Peyer's patch (tissue), 4 donors: ENCODE measurements around the gene MKNK2.

ENCODE experiments used
- CTCF ChIP-seq, 6 experiments: fragments of 450-650 bp in 4 of 6; fragments of 200-600 bp in 2 of 6; sonication (generic) in 1 of 6; IDR thresholded peaks; one replicate each; pipeline ENCODE4 v1.5.1; 2017 to 2019; ENCODE audit warnings: antibody characterized with exemption in 6 of 6, mild to moderate bottlenecking in 3 of 6, moderate library complexity in 1 of 6
- POLR2A ChIP-seq, 2 donors: fragments of 450-650 bp; IDR thresholded peaks; one replicate each; pipeline ENCODE4 v1.5.1; 2017; ENCODE audit warnings: antibody characterized with exemption in 2 of 2, mild to moderate bottlenecking in 2 of 2, moderate library complexity in 2 of 2

GRCh38 chr19:2057484-2058469 lies 6.7 kb upstream of the MKNK2 start:
- TF ChIP-seq POLR2A (IDR thresholded peaks at IDR 0.05) = no peak
- no peak for TF ChIP-seq CTCF (IDR thresholded peaks at IDR 0.05)
